ENCODE measurements around the gene LMAN2L.

DNA sequence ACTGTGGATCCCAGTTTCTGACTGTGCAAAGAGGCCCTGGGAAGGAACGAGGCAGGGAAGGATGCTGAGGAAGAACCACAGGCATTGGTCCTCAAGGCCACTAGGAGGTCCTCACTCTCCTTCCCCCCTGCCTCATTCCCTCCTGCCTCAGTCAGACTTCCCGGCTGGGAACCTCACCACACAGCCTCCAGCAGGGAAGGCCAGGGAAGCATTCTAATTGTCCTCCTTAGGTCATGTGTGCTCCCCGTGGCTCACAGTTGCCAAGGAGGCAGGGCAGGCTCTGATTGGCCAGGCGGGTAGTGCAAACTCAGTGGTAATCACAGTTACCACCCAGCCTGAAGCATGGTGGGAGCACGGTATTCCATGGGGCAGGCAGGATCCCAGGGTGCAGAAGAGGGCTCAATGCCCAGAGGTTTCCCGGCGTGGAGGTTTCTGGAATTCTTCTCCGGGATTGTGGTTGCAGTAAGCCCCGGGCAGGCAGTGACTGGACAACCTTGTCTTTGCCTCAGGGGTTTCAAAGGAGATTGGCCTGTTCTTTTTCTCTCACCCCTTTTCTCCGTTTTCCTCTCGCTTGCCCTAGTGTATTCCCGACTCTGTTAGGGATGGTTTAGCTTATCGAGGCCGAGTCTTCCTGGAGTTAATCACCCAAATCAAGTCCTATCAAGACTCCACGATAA is 70.2 kb downstream of the LMAN2L start:
- TF ChIP-seq POLR2A (IDR thresholded peaks at IDR 0.05) (no peak), EP300 (IDR thresholded peaks at IDR 0.05) (no peak)
- TF ChIP-seq, protein P1, sequence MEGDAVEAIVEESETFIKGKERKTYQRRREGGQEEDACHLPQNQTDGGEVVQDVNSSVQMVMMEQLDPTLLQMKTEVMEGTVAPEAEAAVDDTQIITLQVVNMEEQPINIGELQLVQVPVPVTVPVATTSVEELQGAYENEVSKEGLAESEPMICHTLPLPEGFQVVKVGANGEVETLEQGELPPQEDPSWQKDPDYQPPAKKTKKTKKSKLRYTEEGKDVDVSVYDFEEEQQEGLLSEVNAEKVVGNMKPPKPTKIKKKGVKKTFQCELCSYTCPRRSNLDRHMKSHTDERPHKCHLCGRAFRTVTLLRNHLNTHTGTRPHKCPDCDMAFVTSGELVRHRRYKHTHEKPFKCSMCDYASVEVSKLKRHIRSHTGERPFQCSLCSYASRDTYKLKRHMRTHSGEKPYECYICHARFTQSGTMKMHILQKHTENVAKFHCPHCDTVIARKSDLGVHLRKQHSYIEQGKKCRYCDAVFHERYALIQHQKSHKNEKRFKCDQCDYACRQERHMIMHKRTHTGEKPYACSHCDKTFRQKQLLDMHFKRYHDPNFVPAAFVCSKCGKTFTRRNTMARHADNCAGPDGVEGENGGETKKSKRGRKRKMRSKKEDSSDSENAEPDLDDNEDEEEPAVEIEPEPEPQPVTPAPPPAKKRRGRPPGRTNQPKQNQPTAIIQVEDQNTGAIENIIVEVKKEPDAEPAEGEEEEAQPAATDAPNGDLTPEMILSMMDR (IDR thresholded peaks at IDR 0.05), result no peak
